Hindlimb muscle (tissue), 1 donor: Measurements from ENCODE around the gene PACS1. TPM values are rescaled to one million over a fixed set of nuclear protein-coding genes. Genes with fewer than 3 reads are reported as not detected.

Experiments used
- DNase-seq: peaks from one replicate; pipeline ENCODE4 v3.0.0-alpha.2; 2013
- polyA plus RNA-seq: library from polyadenylated mRNA; unstranded; fragments of 120-200 nt; gene quantifications from one replicate; pipeline ENCODE4 v1.2.1, GENCODE V29; 2013; ENCODE audit not compliant: insufficient read length

The PACS1 gene
- polyA plus RNA-seq, 1 donor = 37.1 TPM

DNA sequence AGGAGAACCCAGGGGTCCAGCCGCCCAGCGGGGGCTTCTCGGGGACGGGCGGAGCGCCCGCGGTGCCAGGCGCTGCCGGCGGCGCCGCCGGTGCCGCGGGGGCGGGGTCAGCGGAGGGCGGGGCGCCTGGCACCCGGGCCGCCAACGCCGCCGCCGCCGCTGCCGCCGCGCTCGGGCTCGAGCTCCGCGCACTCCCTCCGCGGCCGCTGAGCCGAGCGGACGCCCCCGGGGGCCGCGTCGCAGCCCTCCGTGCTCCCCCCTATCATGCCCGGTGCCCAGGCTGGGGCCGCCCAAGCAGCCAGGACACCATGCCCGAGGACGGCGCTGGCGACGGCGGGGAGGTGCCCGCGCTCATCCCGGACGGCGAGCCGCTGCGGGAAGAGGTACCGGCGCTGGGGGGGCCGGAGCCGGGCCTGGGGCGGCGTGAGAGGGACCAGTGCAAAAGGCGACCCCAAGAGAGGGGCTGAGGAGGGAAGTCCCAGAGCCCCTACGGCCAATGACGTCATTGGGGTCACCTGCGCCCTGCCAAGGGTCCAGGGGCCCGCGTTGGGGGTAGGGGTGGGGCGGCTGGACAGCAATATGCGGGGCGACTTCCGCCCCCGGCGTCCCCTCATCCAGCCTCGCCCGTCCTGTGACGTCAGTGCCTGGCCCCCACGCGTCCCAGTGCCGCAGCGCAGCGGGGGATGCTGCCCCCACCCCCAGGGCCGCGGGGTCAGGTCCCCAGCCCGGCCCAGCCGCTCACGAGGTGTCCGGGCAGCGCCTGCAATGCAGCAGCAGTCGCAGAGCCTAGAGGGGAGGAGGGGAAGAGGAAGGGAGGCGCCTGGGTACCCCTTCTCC is 221.9 kb downstream of the PACS1 start, which contains the start of gene TMEM151A:
Gene TMEM151A (plus strand): TSS at position 189 of the 837 bp plus-strand sequence. CDS start 120 bp downstream, at position 309.
- no peak for DNase-seq

DNA sequence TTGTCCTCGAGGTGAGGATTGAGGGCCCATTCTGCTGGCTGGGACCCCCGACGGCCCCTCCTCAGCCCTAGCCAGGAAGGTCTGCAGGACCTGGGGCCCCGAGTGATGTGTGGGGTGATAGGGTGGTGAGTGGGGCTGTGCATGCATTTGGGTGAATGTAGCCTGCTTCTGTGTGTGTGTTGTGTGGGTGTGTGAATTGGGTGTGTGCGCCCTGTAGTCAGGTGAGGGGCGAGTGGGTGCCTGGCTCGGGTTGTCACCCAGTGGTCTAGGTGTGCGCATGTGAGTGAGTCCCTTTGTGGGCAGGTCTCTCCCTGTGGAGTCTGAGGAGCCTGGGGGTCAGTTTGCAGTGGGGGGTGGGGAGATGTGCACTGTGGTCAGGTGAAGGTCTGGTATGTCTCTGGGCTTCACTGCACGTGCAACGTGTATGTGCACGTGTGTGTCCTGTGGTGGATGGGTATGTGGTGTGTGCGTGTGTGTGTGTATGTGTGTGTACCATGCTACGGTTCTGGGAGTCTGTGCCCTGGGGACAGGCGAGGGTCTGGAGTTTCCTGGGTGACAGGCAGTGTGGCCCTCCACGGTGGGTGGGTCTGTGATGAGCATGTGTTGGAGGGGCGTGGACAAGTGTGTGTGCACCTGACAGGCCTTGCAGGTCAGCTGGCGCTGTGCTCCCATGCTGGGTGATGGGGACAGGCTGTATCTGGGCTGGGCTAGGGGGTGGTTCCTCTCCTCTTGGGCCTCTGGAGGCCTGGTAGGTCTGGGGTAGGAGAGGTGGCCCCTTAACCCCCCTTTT is 222.7 kb downstream of the PACS1 start:
- no peak for DNase-seq

DNA sequence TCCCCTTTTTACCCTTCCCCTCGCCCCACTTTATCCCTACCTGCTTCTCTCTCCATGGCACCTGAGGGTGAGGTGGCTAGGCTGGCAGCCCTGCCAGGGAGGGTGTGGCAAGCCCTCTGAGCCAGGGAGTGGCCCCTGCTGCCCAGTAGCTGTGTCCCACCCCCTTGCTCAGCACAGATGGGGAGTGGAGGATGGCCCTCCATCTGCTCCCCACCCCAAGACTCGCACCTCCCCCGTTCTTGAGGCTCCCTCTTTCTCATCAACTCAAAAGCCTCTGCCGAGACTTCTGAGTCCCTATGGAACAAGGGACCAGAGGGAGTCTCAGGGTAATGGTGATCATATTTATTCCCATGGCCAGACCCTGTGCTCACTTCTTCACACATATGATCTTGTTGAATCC is 223.3 kb downstream of the PACS1 start:
- DNase-seq = no peak

DNA sequence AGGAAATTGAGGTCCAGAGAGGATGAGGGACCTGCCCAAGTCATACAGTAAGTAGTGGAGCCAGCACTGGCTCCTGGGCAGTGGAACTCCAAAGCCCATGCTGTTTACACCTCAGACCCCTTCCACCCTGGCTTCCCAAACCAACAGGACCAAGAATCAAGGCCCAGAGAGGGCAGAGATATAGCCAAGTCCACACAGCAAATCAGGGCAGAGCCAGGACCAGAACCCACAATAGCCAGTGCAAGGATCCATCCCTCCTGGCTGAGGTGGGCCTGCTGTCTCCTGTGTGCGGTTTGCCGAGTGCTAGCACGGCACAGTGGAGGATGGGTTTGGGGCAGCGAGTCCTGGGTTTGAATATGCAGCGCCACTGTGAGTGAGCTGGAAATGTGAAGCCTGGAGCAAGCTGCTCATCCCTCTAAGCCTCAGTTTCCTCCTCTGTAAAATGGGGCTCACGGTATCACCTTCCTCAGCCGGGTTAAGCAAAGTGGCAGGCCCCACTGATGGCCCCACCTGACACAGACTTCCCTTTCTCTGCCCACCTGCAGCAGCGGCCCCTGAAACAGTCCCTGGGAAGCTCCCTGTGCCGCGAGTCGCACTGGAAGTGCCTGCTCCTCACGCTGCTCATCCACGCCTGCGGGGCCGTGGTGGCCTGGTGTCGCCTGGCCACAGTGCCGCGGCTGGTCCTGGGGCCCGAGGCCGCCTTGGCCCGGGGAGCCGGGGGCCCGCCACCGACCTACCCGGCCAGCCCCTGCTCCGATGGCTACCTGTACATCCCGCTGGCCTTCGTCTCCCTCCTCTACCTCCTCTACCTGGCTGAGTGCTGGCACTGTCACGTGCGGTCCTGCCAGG is 223.9 kb downstream of the PACS1 start:
- DNase-seq = no peak

Other genes starting within 250 kb of the PACS1 start
- 1.6 TPM for gene SNX32, start 236.3 kb upstream of the PACS1 start, polyA plus RNA-seq
- 626 TPM for gene CFL1, start 212.1 kb upstream of the PACS1 start, polyA plus RNA-seq
- gene MUS81, start 209.8 kb upstream of the PACS1 start, polyA plus RNA-seq = 52.3 TPM
- gene EFEMP2, start 197.5 kb upstream of the PACS1 start, polyA plus RNA-seq = 87.9 TPM
- gene CTSW, start 190.4 kb upstream of the PACS1 start, polyA plus RNA-seq = 0.81 TPM
- gene FIBP, start 181.8 kb upstream of the PACS1 start, polyA plus RNA-seq = 59.8 TPM
- 22.2 TPM for gene CCDC85B, start 179.6 kb upstream of the PACS1 start, polyA plus RNA-seq
- 0.54 TPM for gene FOSL1, start 169.9 kb upstream of the PACS1 start, polyA plus RNA-seq
- gene C11orf68, start 151.2 kb upstream of the PACS1 start, polyA plus RNA-seq = 36.2 TPM
- gene DRAP1, start 150.8 kb upstream of the PACS1 start, polyA plus RNA-seq = 82.7 TPM
- gene TSGA10IP, start 124.8 kb upstream of the PACS1 start, polyA plus RNA-seq = 0.32 TPM
- 46.2 TPM for gene SART1, start 108.5 kb upstream of the PACS1 start, polyA plus RNA-seq
- gene EIF1AD, start 68.1 kb upstream of the PACS1 start, polyA plus RNA-seq = 17.6 TPM
- gene BANF1, start 67.8 kb upstream of the PACS1 start, polyA plus RNA-seq = 217 TPM
- not detected for gene CST6, start 58.3 kb upstream of the PACS1 start, polyA plus RNA-seq
- 0.12 TPM for gene CATSPER1, start 43.8 kb upstream of the PACS1 start, polyA plus RNA-seq
- gene GAL3ST3, start 21.1 kb upstream of the PACS1 start, polyA plus RNA-seq = 0.34 TPM
- 128 TPM for gene SF3B2, start 17.9 kb upstream of the PACS1 start, polyA plus RNA-seq
- 22.7 TPM for gene KLC2, start 187.4 kb downstream of the PACS1 start, polyA plus RNA-seq
- 96.1 TPM for gene RAB1B, start 198.4 kb downstream of the PACS1 start, polyA plus RNA-seq
- 3.2 TPM for gene CNIH2, start 207.9 kb downstream of the PACS1 start, polyA plus RNA-seq
- gene YIF1A, start 218.9 kb downstream of the PACS1 start, polyA plus RNA-seq = 42.6 TPM
- not detected for gene TMEM151A, start 221.6 kb downstream of the PACS1 start, polyA plus RNA-seq
- gene CD248, start 246.8 kb downstream of the PACS1 start, polyA plus RNA-seq = 106 TPM